SK-N-SH (cell line): ENCODE results near the gene GRWD1.

Experiments
- CTCF ChIP-seq: fragments of 200-600 bp; sonication (generic); IDR thresholded peaks from 2 replicates; pipeline ENCODE4 v1.6.1; 2017; ENCODE audit warnings: antibody characterized with exemption, mild to moderate bottlenecking, moderate library complexity
- GATA2 ChIP-seq: sonication (generic); formaldehyde crosslinking; IDR thresholded peaks from 2 replicates; pipeline ENCODE4 v1.5.0; 2020; ENCODE audit warnings: mild to moderate bottlenecking, missing genetic modification reagents
- MEF2A ChIP-seq: IDR thresholded peaks from 2 replicates; pipeline ENCODE4 v1.4.0; 2012; ENCODE audit warnings: low read depth, borderline replicate concordance
- YY1 ChIP-seq: IDR thresholded peaks from 2 replicates; pipeline ENCODE4 v1.4.0; 2012; ENCODE audit warnings: low read depth, mild to moderate bottlenecking
- TF ChIP-seq, protein P1 (sequence below): IDR thresholded peaks from 2 replicates; pipeline ENCODE4 v1.6.1; 2012; ENCODE audit warnings: mild to moderate bottlenecking, low read depth, low read length, moderate library complexity
- TF ChIP-seq, protein P2 (sequence below): IDR thresholded peaks from 2 replicates; pipeline ENCODE4; 2012

- no peak for TF ChIP-seq YY1
- no peak for TF ChIP-seq GATA2 (CRISPR knock-in tag)
- TF ChIP-seq, protein P1, sequence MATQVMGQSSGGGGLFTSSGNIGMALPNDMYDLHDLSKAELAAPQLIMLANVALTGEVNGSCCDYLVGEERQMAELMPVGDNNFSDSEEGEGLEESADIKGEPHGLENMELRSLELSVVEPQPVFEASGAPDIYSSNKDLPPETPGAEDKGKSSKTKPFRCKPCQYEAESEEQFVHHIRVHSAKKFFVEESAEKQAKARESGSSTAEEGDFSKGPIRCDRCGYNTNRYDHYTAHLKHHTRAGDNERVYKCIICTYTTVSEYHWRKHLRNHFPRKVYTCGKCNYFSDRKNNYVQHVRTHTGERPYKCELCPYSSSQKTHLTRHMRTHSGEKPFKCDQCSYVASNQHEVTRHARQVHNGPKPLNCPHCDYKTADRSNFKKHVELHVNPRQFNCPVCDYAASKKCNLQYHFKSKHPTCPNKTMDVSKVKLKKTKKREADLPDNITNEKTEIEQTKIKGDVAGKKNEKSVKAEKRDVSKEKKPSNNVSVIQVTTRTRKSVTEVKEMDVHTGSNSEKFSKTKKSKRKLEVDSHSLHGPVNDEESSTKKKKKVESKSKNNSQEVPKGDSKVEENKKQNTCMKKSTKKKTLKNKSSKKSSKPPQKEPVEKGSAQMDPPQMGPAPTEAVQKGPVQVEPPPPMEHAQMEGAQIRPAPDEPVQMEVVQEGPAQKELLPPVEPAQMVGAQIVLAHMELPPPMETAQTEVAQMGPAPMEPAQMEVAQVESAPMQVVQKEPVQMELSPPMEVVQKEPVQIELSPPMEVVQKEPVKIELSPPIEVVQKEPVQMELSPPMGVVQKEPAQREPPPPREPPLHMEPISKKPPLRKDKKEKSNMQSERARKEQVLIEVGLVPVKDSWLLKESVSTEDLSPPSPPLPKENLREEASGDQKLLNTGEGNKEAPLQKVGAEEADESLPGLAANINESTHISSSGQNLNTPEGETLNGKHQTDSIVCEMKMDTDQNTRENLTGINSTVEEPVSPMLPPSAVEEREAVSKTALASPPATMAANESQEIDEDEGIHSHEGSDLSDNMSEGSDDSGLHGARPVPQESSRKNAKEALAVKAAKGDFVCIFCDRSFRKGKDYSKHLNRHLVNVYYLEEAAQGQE = no peak
- TF ChIP-seq, protein P2, sequence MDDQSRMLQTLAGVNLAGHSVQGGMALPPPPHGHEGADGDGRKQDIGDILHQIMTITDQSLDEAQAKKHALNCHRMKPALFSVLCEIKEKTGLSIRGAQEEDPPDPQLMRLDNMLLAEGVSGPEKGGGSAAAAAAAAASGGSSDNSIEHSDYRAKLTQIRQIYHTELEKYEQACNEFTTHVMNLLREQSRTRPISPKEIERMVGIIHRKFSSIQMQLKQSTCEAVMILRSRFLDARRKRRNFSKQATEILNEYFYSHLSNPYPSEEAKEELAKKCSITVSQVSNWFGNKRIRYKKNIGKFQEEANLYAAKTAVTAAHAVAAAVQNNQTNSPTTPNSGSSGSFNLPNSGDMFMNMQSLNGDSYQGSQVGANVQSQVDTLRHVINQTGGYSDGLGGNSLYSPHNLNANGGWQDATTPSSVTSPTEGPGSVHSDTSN = no peak
- no peak for TF ChIP-seq MEF2A
- 0 out of 2 replicates have a peak, but pooled peaks have one; percentile 13 for TF ChIP-seq CTCF
Measured at GRCh38 chr19:48424694-48425219, 21.0 kb upstream of the GRWD1 start.
